Activated CD4-positive, alpha-beta T cell treated with anti-CD3 and anti-CD28 coated beads, Interleukin-10, Interleukin-2, amounts not matched to agents 100 ng/mL and 50 ng/mL, durations not matched to agents 16 hours and 8 hours (primary cell): ENCODE results near the gene FAM83C.

Source experiments
- DNase-seq: peaks from one replicate; pipeline ENCODE4 v3.0.0-alpha.2; 2020

Gene FAM83C

GRCh38 chr20:35297155-35297554 lies 4.9 kb upstream of the FAM83C start:
- DNase-seq = no peak

- no peak for DNase-seq
These were observed 3.9 kb upstream of the FAM83C start for GRCh38 chr20:35296101-35296554.

GRCh38 chr20:35295674-35296073 lies 3.4 kb upstream of the FAM83C start:
- no peak for DNase-seq

GRCh38 chr20:35295058-35295457 lies 2.8 kb upstream of the FAM83C start:
- no peak for DNase-seq

GRCh38 chr20:35294293-35294685 lies 2.1 kb upstream of the FAM83C start:
- no peak for DNase-seq

- no peak for DNase-seq
These were observed 1.4 kb upstream of the FAM83C start for GRCh38 chr20:35293303-35294292.

GRCh38 chr20:35292504-35293285 lies 470 bp upstream of the FAM83C start:
- DNase-seq = no peak

- no peak for DNase-seq
These were observed 1.3 kb downstream of the FAM83C start for GRCh38 chr20:35290887-35291417.

GRCh38 chr20:35290186-35290886 lies 1.9 kb downstream of the FAM83C start:
- DNase-seq = no peak

GRCh38 chr20:35288325-35289060 lies 3.7 kb downstream of the FAM83C start:
- no peak for DNase-seq

GRCh38 chr20:35287509-35288324 lies 4.5 kb downstream of the FAM83C start:
- DNase-seq = no peak

- DNase-seq = no peak
These were observed 5.2 kb downstream of the FAM83C start for GRCh38 chr20:35286899-35287508.

- no peak for DNase-seq
These were observed 5.9 kb downstream of the FAM83C start for GRCh38 chr20:35286077-35286898.

GRCh38 chr20:35285806-35286076 lies 6.5 kb downstream of the FAM83C start:
- no peak for DNase-seq

- no peak for DNase-seq
These were observed 7.0 kb downstream of the FAM83C start for GRCh38 chr20:35284992-35285805.

GRCh38 chr20:35284267-35284991 lies 7.8 kb downstream of the FAM83C start, which contains the start of gene EIF6:
EIF6 (minus strand) TSS chr20:35284772; CDS start chr20:35284487, 285 bp downstream.
- peak; percentile 91 for DNase-seq

- DNase-seq = no peak
These were observed 8.6 kb downstream of the FAM83C start for GRCh38 chr20:35283441-35284266.
